ENCODE data around the gene USO1.

The USO1 gene

GRCh38 chr4:75745721-75746199 lies 21.4 kb downstream of the USO1 start:
- TF ChIP-seq Cebpa-rat (IDR thresholded peaks at IDR 0.05): no peak
- H3K4me2 ChIP-seq: no peak overlapping the region
- H3K27ac ChIP-seq: no peak overlapping the region
- peaks cover 3% of the 10 kb centered on the region; the same call in 1 of the 2 replicates for H3K9me3 ChIP-seq
- no peak overlapping the region for H3K9ac ChIP-seq
- no peaks in the 10 kb centered on the region for H3K27me3 ChIP-seq
- peaks cover 12% of the 10 kb centered on the region; the same call in 1 of the 2 replicates for H4K20me1 ChIP-seq
- peaks cover 28% of the 10 kb centered on the region; the same call in 1 of the 2 replicates for H3K36me3 ChIP-seq
- H3K4me1 ChIP-seq: no peaks in the 10 kb centered on the region
- no peak overlapping the region for H3K4me3 ChIP-seq

DNA sequence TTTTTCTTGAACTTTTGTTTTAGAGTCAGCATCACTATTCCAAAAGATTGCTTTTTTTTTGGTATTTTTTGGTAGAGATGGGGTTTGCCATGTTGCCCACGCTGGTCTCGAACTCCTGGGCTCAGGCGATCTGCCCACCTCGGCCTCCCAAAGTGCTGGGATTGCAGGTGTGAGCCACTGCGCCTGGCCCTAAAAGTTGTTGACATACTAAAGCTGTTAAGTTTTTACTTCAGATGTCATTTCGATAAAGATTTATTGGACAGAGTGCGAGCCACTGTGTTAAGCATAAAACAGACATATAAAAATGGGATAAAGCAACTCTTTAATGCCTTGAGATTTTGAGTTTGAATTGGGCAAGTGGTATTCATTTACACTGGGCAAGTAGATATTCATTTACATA lies 28.3 kb downstream of the USO1 start:
- no peak for TF ChIP-seq Cebpa-rat (IDR thresholded peaks at IDR 0.05)
- no peak overlapping the region for H3K4me3 ChIP-seq
- peaks cover 22% of the 10 kb centered on the region for H3K9me3 ChIP-seq
- no peak overlapping the region for H3K27ac ChIP-seq
- no peaks in the 10 kb centered on the region for H3K27me3 ChIP-seq
- no peak overlapping the region for H3K9ac ChIP-seq
- no peaks in the 10 kb centered on the region for H4K20me1 ChIP-seq
- peaks cover 44% of the 10 kb centered on the region for H3K36me3 ChIP-seq
- H3K4me2 ChIP-seq: no peak overlapping the region
- peaks cover 25% of the 10 kb centered on the region for H3K4me1 ChIP-seq

DNA sequence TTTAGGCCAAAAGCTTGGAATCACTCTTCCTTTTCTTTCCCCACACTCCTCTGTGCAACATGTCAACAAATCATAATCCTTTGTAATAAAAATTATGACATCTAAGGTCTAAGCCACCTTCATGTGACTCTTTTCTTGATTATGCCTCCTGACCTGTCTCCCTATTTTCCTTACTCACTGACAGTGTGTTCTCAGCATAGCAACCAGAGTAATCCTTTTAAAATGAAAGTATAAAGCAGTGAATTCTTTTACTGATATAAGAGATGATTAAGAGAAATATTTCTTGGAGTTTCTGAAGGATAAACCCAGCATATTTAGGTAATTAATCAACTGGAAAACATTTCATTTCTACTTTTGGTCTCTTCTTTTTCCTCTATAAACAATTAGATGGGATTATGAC lies 44.7 kb downstream of the USO1 start:
- TF ChIP-seq Cebpa-rat (IDR thresholded peaks at IDR 0.05): no peak
- Histone ChIP-seq H4K20me1 (no peaks in the 10 kb centered on the region), H3K36me3 (peaks cover 63% of the 10 kb centered on the region), H3K9ac (no peak overlapping the region), H3K27ac (no peak overlapping the region), H3K4me1 (no peaks in the 10 kb centered on the region), H3K9me3 (no peaks in the 10 kb centered on the region), H3K27me3 (no peaks in the 10 kb centered on the region), H3K4me3 (no peak overlapping the region), H3K4me2 (no peak overlapping the region)

- Histone ChIP-seq H4K20me1 (no peaks in the 10 kb centered on the region), H3K36me3 (peaks cover 76% of the 10 kb centered on the region), H3K9ac (no peak overlapping the region), H3K9me3 (peaks cover 10% of the 10 kb centered on the region), H3K4me1 (no peaks in the 10 kb centered on the region), H3K27me3 (no peaks in the 10 kb centered on the region), H3K4me3 (no peak overlapping the region), H3K27ac (no peak overlapping the region), H3K4me2 (no peak overlapping the region)
- TF ChIP-seq Cebpa-rat (IDR thresholded peaks at IDR 0.05): no peak
Measured at GRCh38 chr4:75771607-75772006, 47.2 kb downstream of the USO1 start.

DNA sequence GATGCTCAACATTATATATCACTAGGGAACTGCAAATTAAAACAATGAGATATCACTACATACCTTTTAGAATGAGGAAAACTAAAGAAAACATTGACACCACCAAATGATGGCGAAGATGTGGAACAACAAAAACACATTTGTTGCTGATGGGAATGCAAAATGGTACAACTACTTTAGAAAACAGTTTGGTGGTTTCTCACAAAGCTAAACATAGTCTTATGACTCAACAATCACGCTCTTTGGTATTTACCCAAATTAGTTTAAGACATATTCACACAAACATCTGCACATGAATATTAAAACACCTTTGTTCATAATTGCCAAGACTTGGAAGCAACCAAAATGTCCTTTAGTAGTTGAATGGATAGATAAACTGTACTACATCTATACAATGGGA lies 53.2 kb downstream of the USO1 start:
- Histone ChIP-seq H3K9ac (no peak overlapping the region), H3K4me3 (no peak overlapping the region), H3K27ac (no peak overlapping the region), H3K4me1 (no peaks in the 10 kb centered on the region), H3K36me3 (peaks cover 93% of the 10 kb centered on the region), H4K20me1 (no peaks in the 10 kb centered on the region), H3K4me2 (no peak overlapping the region), H3K27me3 (no peaks in the 10 kb centered on the region), H3K9me3 (peaks cover 10% of the 10 kb centered on the region)
- no peak for TF ChIP-seq Cebpa-rat (IDR thresholded peaks at IDR 0.05)

- H3K36me3 ChIP-seq: peaks cover 92% of the 10 kb centered on the region
- H4K20me1 ChIP-seq: no peaks in the 10 kb centered on the region
- no peak overlapping the region for H3K27ac ChIP-seq
- H3K4me2 ChIP-seq: no peak overlapping the region
- no peaks in the 10 kb centered on the region for H3K27me3 ChIP-seq
- H3K9ac ChIP-seq: no peak overlapping the region
- H3K4me3 ChIP-seq: no peak overlapping the region
- H3K9me3 ChIP-seq: peaks cover 10% of the 10 kb centered on the region
- H3K4me1 ChIP-seq: no peaks in the 10 kb centered on the region
- TF ChIP-seq Cebpa-rat (IDR thresholded peaks at IDR 0.05): no peak
Measured at GRCh38 chr4:75779105-75779757, 54.9 kb downstream of the USO1 start.

- Histone ChIP-seq H4K20me1 (no peaks in the 10 kb centered on the region), H3K4me2 (no peak overlapping the region), H3K9me3 (no peaks in the 10 kb centered on the region; the same call in 1 of the 2 replicates), H3K36me3 (peaks cover 76% of the 10 kb centered on the region), H3K4me3 (no peak overlapping the region), H3K27me3 (no peaks in the 10 kb centered on the region), H3K27ac (no peak overlapping the region), H3K9ac (no peak overlapping the region), H3K4me1 (no peaks in the 10 kb centered on the region)
- TF ChIP-seq Cebpa-rat (IDR thresholded peaks at IDR 0.05): no peak
Measured at GRCh38 chr4:75781305-75781704, 56.9 kb downstream of the USO1 start.

DNA sequence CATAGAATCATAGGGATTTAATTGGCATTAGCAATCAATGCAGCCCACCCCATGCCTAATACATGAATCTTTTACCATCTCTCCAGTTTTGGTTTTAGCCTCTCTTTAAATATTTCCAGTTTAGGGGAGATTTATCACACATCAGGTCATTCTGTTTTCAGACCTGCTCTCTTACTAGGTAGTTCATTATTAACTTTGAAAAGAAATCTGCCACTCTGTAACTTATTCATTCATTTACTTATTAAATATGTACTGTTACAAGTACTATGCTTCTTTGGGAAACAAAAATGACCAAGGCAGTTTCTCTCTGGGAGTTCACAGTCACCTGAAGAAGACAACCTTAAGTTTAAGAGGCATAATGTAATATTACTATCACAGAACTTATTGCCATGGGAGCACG lies 62.1 kb downstream of the USO1 start:
- peaks cover 67% of the 10 kb centered on the region for H3K36me3 ChIP-seq

DNA sequence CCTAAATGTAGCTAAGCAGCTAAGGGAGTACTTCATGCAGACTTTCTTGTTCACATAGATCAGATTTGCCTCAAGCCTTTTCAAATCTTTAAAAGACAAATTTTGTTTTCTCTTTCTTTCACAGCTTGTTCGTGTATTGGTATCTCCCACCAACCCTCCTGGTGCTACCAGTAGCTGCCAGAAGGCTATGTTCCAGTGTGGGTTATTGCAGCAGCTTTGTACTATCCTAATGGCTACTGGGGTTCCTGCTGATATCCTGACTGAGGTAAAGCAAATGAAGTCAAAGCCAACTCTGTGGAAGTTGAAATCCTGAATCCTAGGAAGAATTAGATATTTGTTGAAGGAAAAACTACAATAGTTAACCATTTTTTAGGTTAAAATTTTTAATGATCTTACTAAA lies 62.6 kb downstream of the USO1 start:
- no peak overlapping the region for H3K9ac ChIP-seq
- H3K4me2 ChIP-seq: no peak overlapping the region
- TF ChIP-seq Cebpa-rat (IDR thresholded peaks at IDR 0.05): no peak
- H3K27me3 ChIP-seq: no peaks in the 10 kb centered on the region
- no peaks in the 10 kb centered on the region for H3K4me1 ChIP-seq
- H4K20me1 ChIP-seq: no peaks in the 10 kb centered on the region
- H3K4me3 ChIP-seq: no peak overlapping the region
- H3K9me3 ChIP-seq: no peaks in the 10 kb centered on the region
- H3K27ac ChIP-seq: no peak overlapping the region
- peaks cover 63% of the 10 kb centered on the region for H3K36me3 ChIP-seq

More for the DNA sequence above, 62.1 kb downstream of the USO1 start:
- Histone ChIP-seq H3K4me1 (no peaks in the 10 kb centered on the region), H4K20me1 (no peaks in the 10 kb centered on the region), H3K4me3 (no peak overlapping the region), H3K9ac (no peak overlapping the region), H3K27me3 (no peaks in the 10 kb centered on the region), H3K27ac (no peak overlapping the region), H3K4me2 (no peak overlapping the region), H3K9me3 (no peaks in the 10 kb centered on the region)
- TF ChIP-seq Cebpa-rat (IDR thresholded peaks at IDR 0.05): no peak

DNA sequence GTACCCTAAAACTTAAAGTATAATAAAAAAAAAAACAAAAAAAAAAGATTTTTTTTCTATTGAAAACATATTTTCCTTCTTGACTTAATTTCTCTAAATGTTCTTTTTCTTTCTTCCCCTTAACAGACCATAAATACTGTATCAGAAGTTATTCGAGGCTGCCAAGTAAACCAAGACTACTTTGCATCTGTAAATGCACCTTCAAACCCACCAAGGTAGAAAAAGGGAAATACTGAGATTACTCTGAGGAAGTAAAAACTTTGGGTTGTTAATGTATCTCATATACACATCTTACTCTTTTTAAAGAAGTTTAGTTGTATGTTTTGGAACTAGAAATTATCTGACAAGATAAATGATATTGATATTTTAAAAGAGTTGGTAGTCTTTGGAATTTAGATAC lies 65.6 kb downstream of the USO1 start:
- Histone ChIP-seq H3K27me3 (no peaks in the 10 kb centered on the region), H4K20me1 (no peaks in the 10 kb centered on the region), H3K9me3 (no peaks in the 10 kb centered on the region), H3K4me3 (no peak overlapping the region), H3K36me3 (peaks cover 65% of the 10 kb centered on the region), H3K4me1 (no peaks in the 10 kb centered on the region), H3K27ac (no peak overlapping the region), H3K4me2 (no peak overlapping the region), H3K9ac (no peak overlapping the region)
- no peak for TF ChIP-seq Cebpa-rat (IDR thresholded peaks at IDR 0.05)
